Fibroblast of mammary gland (primary cell): ENCODE results near the gene MLC1.

Experiments used
- DNase-seq: peaks from one replicate; pipeline ENCODE4 v3.0.0-alpha.2; 2010; ENCODE audit warnings: low read depth
- H3K4me3 ChIP-seq: 2 replicates; pipeline ENCODE4 v1.5.1; 2011; ENCODE audit warnings: low read depth, mild to moderate bottlenecking, low read length, moderate library complexity; ENCODE audit not compliant: control insufficient read depth
- TF ChIP-seq, protein P1 (sequence below): conservative IDR thresholded peaks from 2 replicates; pipeline ENCODE4 v1.5.1; 2011; ENCODE audit warnings: low read depth, low read length, inconsistent platforms; ENCODE audit not compliant: control insufficient read depth, insufficient read depth

MLC1 gene

DNA sequence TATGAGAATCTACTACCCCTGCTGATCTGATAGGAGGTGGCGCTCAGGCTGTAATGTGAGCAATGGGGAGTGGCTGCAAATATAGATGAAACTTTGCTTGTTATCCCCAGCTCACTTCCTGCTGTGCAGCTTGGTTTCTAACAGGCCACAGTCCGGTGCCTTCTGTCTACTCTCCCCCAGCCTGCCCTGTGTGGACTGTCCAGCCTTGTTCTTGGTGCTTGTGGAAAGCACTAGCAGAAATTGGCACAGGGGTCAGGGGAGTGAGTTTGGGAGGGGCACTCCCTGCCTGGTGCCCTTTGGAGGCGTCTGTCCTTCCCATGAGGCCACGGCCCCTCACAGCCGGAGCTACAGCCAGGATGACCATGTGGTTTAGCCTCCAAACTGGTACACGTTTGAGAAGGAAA, 18.9 kb upstream of the MLC1 start:
- no peak for DNase-seq
- H3K4me3 ChIP-seq = no peak overlapping the region
- TF ChIP-seq, protein P1, sequence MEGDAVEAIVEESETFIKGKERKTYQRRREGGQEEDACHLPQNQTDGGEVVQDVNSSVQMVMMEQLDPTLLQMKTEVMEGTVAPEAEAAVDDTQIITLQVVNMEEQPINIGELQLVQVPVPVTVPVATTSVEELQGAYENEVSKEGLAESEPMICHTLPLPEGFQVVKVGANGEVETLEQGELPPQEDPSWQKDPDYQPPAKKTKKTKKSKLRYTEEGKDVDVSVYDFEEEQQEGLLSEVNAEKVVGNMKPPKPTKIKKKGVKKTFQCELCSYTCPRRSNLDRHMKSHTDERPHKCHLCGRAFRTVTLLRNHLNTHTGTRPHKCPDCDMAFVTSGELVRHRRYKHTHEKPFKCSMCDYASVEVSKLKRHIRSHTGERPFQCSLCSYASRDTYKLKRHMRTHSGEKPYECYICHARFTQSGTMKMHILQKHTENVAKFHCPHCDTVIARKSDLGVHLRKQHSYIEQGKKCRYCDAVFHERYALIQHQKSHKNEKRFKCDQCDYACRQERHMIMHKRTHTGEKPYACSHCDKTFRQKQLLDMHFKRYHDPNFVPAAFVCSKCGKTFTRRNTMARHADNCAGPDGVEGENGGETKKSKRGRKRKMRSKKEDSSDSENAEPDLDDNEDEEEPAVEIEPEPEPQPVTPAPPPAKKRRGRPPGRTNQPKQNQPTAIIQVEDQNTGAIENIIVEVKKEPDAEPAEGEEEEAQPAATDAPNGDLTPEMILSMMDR = no peak

DNA sequence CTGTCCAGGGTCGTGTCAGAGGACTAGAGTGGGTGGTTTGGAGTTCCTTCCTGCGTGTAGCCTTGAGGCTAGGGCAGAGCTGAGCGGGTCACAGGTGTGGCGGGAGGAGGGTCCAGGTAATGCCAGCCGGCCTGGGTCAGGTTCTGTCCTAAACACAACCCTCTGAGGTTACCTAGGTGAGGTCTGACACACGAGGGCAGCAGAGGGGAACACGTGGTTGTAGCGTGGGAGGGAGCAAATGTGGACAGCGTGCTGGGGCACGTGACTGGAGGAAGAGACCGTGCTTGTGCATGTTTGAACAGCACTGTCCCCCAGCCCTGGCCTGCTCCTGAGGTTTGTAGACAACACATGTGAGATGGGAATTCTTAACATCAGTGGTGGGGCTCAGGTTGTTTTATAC, 17.7 kb upstream of the MLC1 start:
- H3K4me3 ChIP-seq = no peak overlapping the region
- TF ChIP-seq, protein P1 = no peak

DNA sequence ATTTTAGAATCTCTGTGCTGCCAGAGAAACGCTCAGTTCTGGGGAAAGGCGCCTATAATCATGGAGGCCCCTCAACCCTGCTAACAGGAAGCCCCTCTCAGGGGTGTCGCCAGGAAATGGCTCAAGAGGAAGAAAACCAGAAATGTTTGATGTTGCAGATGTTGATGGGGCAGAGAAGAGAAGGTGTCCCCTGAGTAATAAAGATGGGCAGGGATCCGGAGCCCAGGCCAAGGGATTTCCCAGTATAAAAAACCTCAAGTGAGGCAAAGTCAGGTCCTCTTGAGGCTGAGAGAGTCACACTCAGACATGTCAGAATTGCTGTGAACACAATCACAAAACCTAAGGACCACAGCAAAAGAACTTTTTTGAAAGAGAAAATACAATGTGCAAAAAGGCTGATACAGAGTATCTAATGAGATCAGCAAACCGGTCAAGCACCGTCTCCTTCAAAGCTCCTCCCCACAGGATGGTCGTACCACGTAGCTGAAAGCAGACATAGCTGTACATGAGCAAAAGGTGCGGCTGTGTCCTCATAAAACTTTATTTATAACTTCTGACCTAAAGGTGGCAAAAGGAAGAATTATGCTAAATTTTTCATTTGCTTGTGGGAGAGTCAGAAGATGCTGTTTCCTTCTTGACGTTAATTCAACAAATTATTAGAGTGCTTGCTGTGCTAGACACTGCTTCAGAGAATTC, 16.8 kb upstream of the MLC1 start:
- H3K4me3 ChIP-seq = no peak overlapping the region
- TF ChIP-seq, protein P1 = no peak
- no peak for DNase-seq

More for the DNA sequence above, 17.7 kb upstream of the MLC1 start:
- DNase-seq = no peak

DNA sequence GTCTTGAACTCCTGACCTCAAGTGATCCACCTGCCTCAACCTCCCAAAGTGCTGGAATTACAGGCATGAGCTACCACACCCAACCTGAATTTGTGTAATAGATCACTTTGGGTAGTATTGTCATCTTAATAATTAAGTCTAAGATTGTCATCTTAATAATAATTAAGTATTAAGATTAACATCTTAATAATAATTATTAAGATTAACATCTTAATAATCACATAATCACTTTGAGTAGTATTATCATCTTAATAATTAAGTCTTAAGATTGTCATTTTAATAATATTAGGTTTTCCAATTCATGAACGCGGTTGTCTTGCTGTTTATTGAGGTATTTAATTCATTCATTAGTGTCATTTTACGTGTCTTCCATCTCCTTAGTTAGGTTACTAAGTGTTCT, 12.8 kb upstream of the MLC1 start:
- no peak overlapping the region for H3K4me3 ChIP-seq
- DNase-seq = no peak
- TF ChIP-seq, protein P1 = no peak

DNA sequence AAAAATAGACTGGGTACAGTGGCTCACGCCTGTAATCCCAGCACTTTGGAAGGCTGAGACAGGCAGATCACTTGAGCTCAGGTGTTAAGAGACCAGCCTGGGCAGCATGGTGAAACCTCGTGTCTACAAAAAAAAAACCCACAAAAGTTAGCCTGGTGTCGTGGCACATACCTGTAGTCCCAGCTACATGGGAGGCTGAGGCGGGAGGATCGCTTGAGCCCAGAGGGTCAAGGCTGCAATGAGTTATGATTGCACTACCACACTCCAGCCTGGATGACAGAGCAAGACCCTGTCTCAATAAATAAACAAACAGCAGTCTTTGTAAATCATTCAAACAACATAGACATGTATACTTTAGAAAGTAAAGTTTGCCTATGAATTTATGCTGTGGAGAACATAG, 7.1 kb upstream of the MLC1 start:
- DNase-seq = no peak
- TF ChIP-seq, protein P1 = no peak
- H3K4me3 ChIP-seq = no peak overlapping the region

DNA sequence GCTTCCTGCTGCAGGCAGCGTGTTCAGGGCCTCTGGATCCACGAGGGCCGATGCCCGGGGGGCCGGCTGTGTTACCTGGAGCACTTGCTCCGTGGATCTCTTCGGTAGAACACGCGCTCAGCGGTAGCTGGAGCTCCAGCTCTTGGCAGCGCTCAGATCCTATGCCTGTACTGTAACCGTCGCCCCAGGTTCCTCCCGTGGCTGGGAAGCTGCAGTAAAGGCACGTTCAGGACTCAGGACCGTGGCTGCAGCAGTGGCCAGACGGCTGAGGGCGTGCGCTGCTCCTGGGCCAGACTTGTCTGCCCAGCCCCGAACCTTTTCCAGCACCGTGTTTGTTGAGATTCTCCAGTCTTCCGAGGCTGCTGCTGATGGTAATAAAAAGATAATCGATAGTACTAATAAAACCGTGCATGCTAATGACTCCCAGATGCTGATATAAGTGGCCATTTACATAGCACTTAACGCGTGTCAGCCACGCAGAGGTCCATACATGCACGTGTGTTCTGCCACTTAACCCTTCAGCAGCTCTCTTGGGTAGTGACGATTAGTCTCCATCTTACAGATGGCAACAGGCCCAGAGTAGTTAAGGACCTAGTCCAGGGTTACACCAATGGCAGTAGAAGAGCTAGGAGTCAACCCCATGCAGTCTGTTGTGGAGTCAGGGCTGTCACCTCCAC, 6.0 kb upstream of the MLC1 start:
- TF ChIP-seq, protein P1 = no peak
- no peak overlapping the region for H3K4me3 ChIP-seq
- DNase-seq = no peak
